Panc1 (cell line): ENCODE results near the gene FAM110A. TPM values are rescaled to one million over a fixed set of nuclear protein-coding genes. Genes with fewer than 3 reads are reported as not detected.

Source experiments
- ATAC-seq: fragments of 200-7000 bp; cut with Tn5 transposase; 2 replicates; pipeline ENCODE4 v1.9.1; 2020; ENCODE audit warnings: mild to moderate bottlenecking, moderate library complexity
- BruUV-seq: library from RNA; stranded (reverse); fragments of 400-500 nt; replicated peaks from 2 replicates; lab custom pipeline; 2021; lab: Mats Ljungman, UMichigan
- CTCF ChIA-PET: fragments of 300-600 bp; sonication (Branson Sonifier 250); formaldehyde crosslinking; loops from one replicate; lab custom pipeline; 2022; ENCODE audit warnings: antibody characterized with exemption; lab: Charles Lee
- POLR2A ChIA-PET: fragments of 300-600 bp; sonication (Branson Sonifier 250); formaldehyde crosslinking; loops from one replicate; lab custom pipeline; 2022; ENCODE audit warnings: antibody characterized with exemption; lab: Charles Lee
- DNase-seq: peaks from one replicate; pipeline ENCODE4 v3.0.0-alpha.2; 2010; ENCODE audit warnings: low read depth, low spot score
- H3K27ac ChIP-seq: 2 replicates; pipeline ENCODE4 v1.5.1; 2011; ENCODE audit warnings: mild to moderate bottlenecking, low read length, inconsistent platforms
- H3K27me3 ChIP-seq: fragments of 200-500 bp; sonication (Bioruptor generic); 2 replicates; pipeline ENCODE4 v1.6.0; 2014; ENCODE audit warnings: low read length, inconsistent platforms; ENCODE audit not compliant: control insufficient read depth, insufficient read depth
- H3K36me3 ChIP-seq: fragments of 200-500 bp; sonication (Bioruptor generic); 2 replicates; pipeline ENCODE4 v1.5.1; 2014; ENCODE audit warnings: inconsistent platforms, mild to moderate bottlenecking, low read length, moderate library complexity; ENCODE audit not compliant: control insufficient read depth, insufficient read depth
- H3K4me1 ChIP-seq: 2 replicates; pipeline ENCODE4 v1.5.1; 2011; ENCODE audit warnings: inconsistent platforms, mild to moderate bottlenecking, low read length, moderate library complexity; ENCODE audit not compliant: control insufficient read depth, insufficient read depth
- H3K4me3 ChIP-seq, 2 experiments: 2 replicates each; pipeline ENCODE4 v1.5.1; 2011 to 2012; ENCODE audit warnings: low read depth in 2 of 2, low read length in 2 of 2, mild to moderate bottlenecking in 2 of 2, inconsistent platforms in 1 of 2, moderate library complexity in 1 of 2
- H3K9me3 ChIP-seq: fragments of 200-500 bp; sonication (Bioruptor generic); 2 replicates; pipeline ENCODE4 v1.5.1; 2014; ENCODE audit warnings: low read depth, mild to moderate bottlenecking, inconsistent platforms, low read length, moderate library complexity; ENCODE audit not compliant: control insufficient read depth, insufficient read depth
- POLR2AphosphoS5 ChIP-seq: IDR thresholded peaks from 2 replicates; pipeline ENCODE4 v1.6.1; 2012; ENCODE audit warnings: mild to moderate bottlenecking, low read depth, low read length, moderate library complexity
- SIN3A ChIP-seq: IDR thresholded peaks from 2 replicates; pipeline ENCODE4 v1.6.1; 2012; ENCODE audit warnings: low read depth, mild to moderate bottlenecking, low read length, moderate library complexity, borderline replicate concordance; ENCODE audit not compliant: insufficient read depth
- TCF7L2 ChIP-seq: IDR thresholded peaks from 2 replicates; pipeline ENCODE4 v1.6.1; 2011; ENCODE audit warnings: mild to moderate bottlenecking, low read depth, low read length, inconsistent platforms
- in situ Hi-C: cut with HindIII; loops from 2 replicates; pipeline ENCODE4 v1.10.0; 2016; ENCODE audit warnings: low sequenced_read_pairs, low pct_unique_long_range_greater_than_20kb
- intact Hi-C: fragments of 100-400 bp; cut with micrococcal nuclease; formaldehyde crosslinking; loops from one replicate; pipeline ENCODE4 v1.10.0; 2022; ENCODE audit not compliant: unreplicated experiment
- total RNA-seq: library from RNA; stranded (reverse); gene quantifications from one replicate; pipeline ENCODE4 v1.2.1, GENCODE V29; 2021; ENCODE audit not compliant: unreplicated experiment
- TF ChIP-seq, protein P1 (sequence below): fragments of 450-650 bp; IDR thresholded peaks from 2 replicates; pipeline ENCODE4 v1.5.1; 2017; ENCODE audit warnings: mild to moderate bottlenecking
- TF ChIP-seq, protein P2 (sequence below), 2 experiments: IDR thresholded peaks; 2 replicates each; pipeline ENCODE4 v1.6.1; 2011 to 2012; ENCODE audit warnings: low read depth in 2 of 2, control low read depth in 1 of 2, low read length in 1 of 2, mild to moderate bottlenecking in 1 of 2, moderate library complexity in 1 of 2; ENCODE audit not compliant: insufficient read depth in 1 of 2

Gene FAM110A
- total RNA-seq, 1 experiment from 2014 or later, result 7.8 TPM

GRCh38 chr20:890666-891057 lies 57.1 kb downstream of the FAM110A start:
- Histone ChIP-seq H3K4me3 (no peak overlapping the region), H3K27me3 (no peaks in the 10 kb centered on the region), H3K9me3 (no peaks in the 10 kb centered on the region), H3K4me1 (no peaks in the 10 kb centered on the region), H3K36me3 (no peaks in the 10 kb centered on the region), H3K27ac (no peak overlapping the region)
- in situ Hi-C loops, result no loop called here
- intact Hi-C loops, result no loop called here
- DNase-seq (no peak), ATAC-seq (no peak)
- POLR2A ChIA-PET, result no interaction called here
- no TSS peak for BruUV-seq
- TF ChIP-seq, protein P1, sequence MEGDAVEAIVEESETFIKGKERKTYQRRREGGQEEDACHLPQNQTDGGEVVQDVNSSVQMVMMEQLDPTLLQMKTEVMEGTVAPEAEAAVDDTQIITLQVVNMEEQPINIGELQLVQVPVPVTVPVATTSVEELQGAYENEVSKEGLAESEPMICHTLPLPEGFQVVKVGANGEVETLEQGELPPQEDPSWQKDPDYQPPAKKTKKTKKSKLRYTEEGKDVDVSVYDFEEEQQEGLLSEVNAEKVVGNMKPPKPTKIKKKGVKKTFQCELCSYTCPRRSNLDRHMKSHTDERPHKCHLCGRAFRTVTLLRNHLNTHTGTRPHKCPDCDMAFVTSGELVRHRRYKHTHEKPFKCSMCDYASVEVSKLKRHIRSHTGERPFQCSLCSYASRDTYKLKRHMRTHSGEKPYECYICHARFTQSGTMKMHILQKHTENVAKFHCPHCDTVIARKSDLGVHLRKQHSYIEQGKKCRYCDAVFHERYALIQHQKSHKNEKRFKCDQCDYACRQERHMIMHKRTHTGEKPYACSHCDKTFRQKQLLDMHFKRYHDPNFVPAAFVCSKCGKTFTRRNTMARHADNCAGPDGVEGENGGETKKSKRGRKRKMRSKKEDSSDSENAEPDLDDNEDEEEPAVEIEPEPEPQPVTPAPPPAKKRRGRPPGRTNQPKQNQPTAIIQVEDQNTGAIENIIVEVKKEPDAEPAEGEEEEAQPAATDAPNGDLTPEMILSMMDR, result no peak
- TF ChIP-seq SIN3A (no peak), TCF7L2 (no peak), POLR2AphosphoS5 (no peak)
- TF ChIP-seq, protein P2, sequence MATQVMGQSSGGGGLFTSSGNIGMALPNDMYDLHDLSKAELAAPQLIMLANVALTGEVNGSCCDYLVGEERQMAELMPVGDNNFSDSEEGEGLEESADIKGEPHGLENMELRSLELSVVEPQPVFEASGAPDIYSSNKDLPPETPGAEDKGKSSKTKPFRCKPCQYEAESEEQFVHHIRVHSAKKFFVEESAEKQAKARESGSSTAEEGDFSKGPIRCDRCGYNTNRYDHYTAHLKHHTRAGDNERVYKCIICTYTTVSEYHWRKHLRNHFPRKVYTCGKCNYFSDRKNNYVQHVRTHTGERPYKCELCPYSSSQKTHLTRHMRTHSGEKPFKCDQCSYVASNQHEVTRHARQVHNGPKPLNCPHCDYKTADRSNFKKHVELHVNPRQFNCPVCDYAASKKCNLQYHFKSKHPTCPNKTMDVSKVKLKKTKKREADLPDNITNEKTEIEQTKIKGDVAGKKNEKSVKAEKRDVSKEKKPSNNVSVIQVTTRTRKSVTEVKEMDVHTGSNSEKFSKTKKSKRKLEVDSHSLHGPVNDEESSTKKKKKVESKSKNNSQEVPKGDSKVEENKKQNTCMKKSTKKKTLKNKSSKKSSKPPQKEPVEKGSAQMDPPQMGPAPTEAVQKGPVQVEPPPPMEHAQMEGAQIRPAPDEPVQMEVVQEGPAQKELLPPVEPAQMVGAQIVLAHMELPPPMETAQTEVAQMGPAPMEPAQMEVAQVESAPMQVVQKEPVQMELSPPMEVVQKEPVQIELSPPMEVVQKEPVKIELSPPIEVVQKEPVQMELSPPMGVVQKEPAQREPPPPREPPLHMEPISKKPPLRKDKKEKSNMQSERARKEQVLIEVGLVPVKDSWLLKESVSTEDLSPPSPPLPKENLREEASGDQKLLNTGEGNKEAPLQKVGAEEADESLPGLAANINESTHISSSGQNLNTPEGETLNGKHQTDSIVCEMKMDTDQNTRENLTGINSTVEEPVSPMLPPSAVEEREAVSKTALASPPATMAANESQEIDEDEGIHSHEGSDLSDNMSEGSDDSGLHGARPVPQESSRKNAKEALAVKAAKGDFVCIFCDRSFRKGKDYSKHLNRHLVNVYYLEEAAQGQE (IDR thresholded peaks at IDR 0.05; ENCODE audit: insufficient read depth in 1 of 2, low read depth in 2 of 2, low read length in 1 of 2), result no peak
- CTCF ChIA-PET, result no interaction called here

DNA sequence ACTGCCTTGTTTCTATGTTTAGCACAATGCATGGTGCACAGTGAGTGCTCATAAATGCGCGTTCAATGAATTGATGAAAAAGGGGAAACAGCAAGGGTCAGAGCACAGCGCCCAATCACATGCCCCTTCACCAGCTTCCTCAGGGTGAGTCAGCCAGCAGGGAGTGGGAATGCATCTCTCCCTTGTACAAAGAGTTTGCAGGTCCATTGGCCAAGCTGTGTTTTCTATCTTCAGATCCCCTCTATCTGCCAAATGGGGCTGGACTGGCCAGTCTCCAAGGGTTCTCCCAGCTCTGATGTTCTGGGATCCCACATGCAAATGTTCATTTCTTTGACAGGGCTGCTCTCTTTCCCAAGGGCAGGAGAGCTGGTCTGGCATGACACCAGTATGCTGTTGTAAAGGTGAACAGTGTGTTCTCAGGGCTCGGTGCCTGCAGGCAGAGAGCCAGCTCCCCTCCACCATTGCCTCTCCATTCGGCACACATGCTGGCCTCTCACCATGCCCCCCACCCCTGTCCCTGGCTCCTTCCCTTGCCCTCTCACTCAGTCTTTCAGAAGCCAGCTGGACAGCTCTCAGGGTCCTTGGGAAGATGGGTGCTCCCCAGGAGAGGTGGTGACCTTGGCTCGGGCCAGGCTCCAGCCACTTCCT lies 57.7 kb downstream of the FAM110A start:
- TF ChIP-seq, protein P2 (IDR thresholded peaks at IDR 0.05; ENCODE audit: insufficient read depth in 1 of 2, low read depth in 2 of 2, low read length in 1 of 2), result no peak
- TF ChIP-seq, protein P1, result no peak
- TF ChIP-seq SIN3A (no peak), POLR2AphosphoS5 (no peak), TCF7L2 (no peak)
- no peak for ATAC-seq
- H3K4me3 ChIP-seq, result no peak overlapping the region
- ChIA-PET POLR2A (no interaction called here), CTCF (no interaction called here)
- intact Hi-C loops, result no loop called here
- no peak overlapping the region for H3K27ac ChIP-seq
- no peaks in the 10 kb centered on the region for H3K36me3 ChIP-seq
- in situ Hi-C loops, result no loop called here
- no peaks in the 10 kb centered on the region for H3K4me1 ChIP-seq
- no TSS peak for BruUV-seq
- H3K9me3 ChIP-seq, result no peaks in the 10 kb centered on the region
- DNase-seq, result no peak
- no peaks in the 10 kb centered on the region for H3K27me3 ChIP-seq
